ENCODE measurements around the gene CD7.

CD7 gene

GRCh38 chr17:82276938-82277337, 40.5 kb downstream of the CD7 start:
- WGBS, result 74% methylated on average over 5 of the region's 5 CpGs
- Histone ChIP-seq H3K4me3 (ENCODE audit: low read length) (no peak overlapping the region), H3K4me1 (ENCODE audit: insufficient read depth, low read length) (peaks cover 9% of the 10 kb centered on the region; the same call in 1 of the 2 replicates), H3K27me3 (ENCODE audit: insufficient read depth, low read length) (peaks cover 6% of the 10 kb centered on the region), H3K27ac (ENCODE audit: low read depth, low read length) (no peak overlapping the region), H3K9me3 (ENCODE audit: insufficient read depth, low read depth, low read length) (no peaks in the 10 kb centered on the region), H3K36me3 (ENCODE audit: insufficient read depth, low read length) (peaks cover under 1% of the 10 kb centered on the region; the same call in 1 of the 2 replicates), H3K9ac (ENCODE audit: low read depth, low read length) (no peak overlapping the region)

GRCh38 chr17:82275326-82275725, 42.1 kb downstream of the CD7 start:
- no peak overlapping the region for H3K9ac ChIP-seq (ENCODE audit: low read depth, low read length)
- H3K4me1 ChIP-seq (ENCODE audit: insufficient read depth, low read length), result peaks cover 9% of the 10 kb centered on the region; the same call in 1 of the 2 replicates
- no peak overlapping the region for H3K4me3 ChIP-seq (ENCODE audit: low read length)
- H3K27me3 ChIP-seq (ENCODE audit: insufficient read depth, low read length), result peaks cover 6% of the 10 kb centered on the region
- no peaks in the 10 kb centered on the region for H3K9me3 ChIP-seq (ENCODE audit: insufficient read depth, low read depth, low read length)
- H3K27ac ChIP-seq (ENCODE audit: low read depth, low read length), result no peak overlapping the region
- peaks cover 16% of the 10 kb centered on the region for H3K36me3 ChIP-seq (ENCODE audit: insufficient read depth, low read length)
- WGBS, result 94% methylated on average over 14 of the region's 14 CpGs

- Histone ChIP-seq H3K27ac (ENCODE audit: low read depth, low read length) (no peak overlapping the region), H3K36me3 (ENCODE audit: insufficient read depth, low read length) (peaks cover 21% of the 10 kb centered on the region), H3K9ac (ENCODE audit: low read depth, low read length) (peak overlapping the region; percentile 74), H3K27me3 (ENCODE audit: insufficient read depth, low read length) (peaks cover 6% of the 10 kb centered on the region), H3K4me1 (ENCODE audit: insufficient read depth, low read length) (peaks cover 9% of the 10 kb centered on the region; the same call in 1 of the 2 replicates), H3K4me3 (ENCODE audit: low read length) (peak overlapping the region; percentile 76), H3K9me3 (ENCODE audit: insufficient read depth, low read depth, low read length) (no peaks in the 10 kb centered on the region)
- 87% methylated on average over 27 of the region's 27 CpGs for WGBS
Observed at GRCh38 chr17:82274134-82275020, 43.0 kb downstream of the CD7 start.

- Histone ChIP-seq H3K27ac (ENCODE audit: low read depth, low read length) (peak within 1 kb of the TSS; percentile 98), H3K4me3 (ENCODE audit: low read length) (peak within 1 kb of the TSS; percentile 76), H3K27me3 (ENCODE audit: insufficient read depth, low read length) (peaks cover 6% of the 10 kb centered on the region), H3K9me3 (ENCODE audit: insufficient read depth, low read depth, low read length) (no peaks in the 10 kb centered on the region), H3K36me3 (ENCODE audit: insufficient read depth, low read length) (peaks cover 21% of the 10 kb centered on the region), H3K9ac (ENCODE audit: low read depth, low read length) (peak within 1 kb of the TSS; percentile 92), H3K4me1 (ENCODE audit: insufficient read depth, low read length) (peaks cover 3% of the 10 kb centered on the region; the same call in 1 of the 2 replicates)
- 4% methylated on average over 80 of the region's 80 CpGs for WGBS
Observed at GRCh38 chr17:82273327-82274133, 43.9 kb downstream of the CD7 start, which contains the start of gene CSNK1D. Gene CSNK1D, minus strand, starts transcription at chr17:82273700. Its CDS starts 319 bp downstream, at chr17:82273381.

- peaks cover 6% of the 10 kb centered on the region for H3K27me3 ChIP-seq (ENCODE audit: insufficient read depth, low read length)
- H3K4me3 ChIP-seq (ENCODE audit: low read length), result peak overlapping the region; percentile 76
- H3K9me3 ChIP-seq (ENCODE audit: insufficient read depth, low read depth, low read length), result no peaks in the 10 kb centered on the region
- under 1% methylated on average over 46 of the region's 57 CpGs for WGBS
- H3K27ac ChIP-seq (ENCODE audit: low read depth, low read length), result peak overlapping the region; percentile 98
- peaks cover 6% of the 10 kb centered on the region; the same call in 1 of the 2 replicates for H3K4me1 ChIP-seq (ENCODE audit: insufficient read depth, low read length)
- H3K36me3 ChIP-seq (ENCODE audit: insufficient read depth, low read length), result peaks cover 21% of the 10 kb centered on the region
- peak overlapping the region; percentile 92 for H3K9ac ChIP-seq (ENCODE audit: low read depth, low read length)
Observed at GRCh38 chr17:82272495-82273326, 44.7 kb downstream of the CD7 start.

GRCh38 chr17:82271401-82271800, 46.0 kb downstream of the CD7 start:
- H3K4me1 ChIP-seq (ENCODE audit: insufficient read depth, low read length), result peaks cover 6% of the 10 kb centered on the region; the same call in 1 of the 2 replicates
- H3K27ac ChIP-seq (ENCODE audit: low read depth, low read length), result no peak overlapping the region
- no peaks in the 10 kb centered on the region for H3K9me3 ChIP-seq (ENCODE audit: insufficient read depth, low read depth, low read length)
- peaks cover 28% of the 10 kb centered on the region for H3K36me3 ChIP-seq (ENCODE audit: insufficient read depth, low read length)
- peaks cover 6% of the 10 kb centered on the region for H3K27me3 ChIP-seq (ENCODE audit: insufficient read depth, low read length)
- WGBS, result 95% methylated on average over 6 of the region's 6 CpGs
- H3K9ac ChIP-seq (ENCODE audit: low read depth, low read length), result no peak overlapping the region
- no peak overlapping the region for H3K4me3 ChIP-seq (ENCODE audit: low read length)

- Histone ChIP-seq H3K27me3 (ENCODE audit: insufficient read depth, low read length) (peaks cover 6% of the 10 kb centered on the region), H3K4me1 (ENCODE audit: insufficient read depth, low read length) (peaks cover 6% of the 10 kb centered on the region; the same call in 1 of the 2 replicates), H3K9me3 (ENCODE audit: insufficient read depth, low read depth, low read length) (no peaks in the 10 kb centered on the region), H3K27ac (ENCODE audit: low read depth, low read length) (no peak overlapping the region), H3K9ac (ENCODE audit: low read depth, low read length) (no peak overlapping the region), H3K36me3 (ENCODE audit: insufficient read depth, low read length) (peaks cover 36% of the 10 kb centered on the region), H3K4me3 (ENCODE audit: low read length) (no peak overlapping the region)
- WGBS, result 96% methylated on average over 12 of the region's 12 CpGs
Observed at GRCh38 chr17:82270651-82271050, 46.8 kb downstream of the CD7 start.

- Histone ChIP-seq H3K9me3 (ENCODE audit: insufficient read depth, low read depth, low read length) (no peaks in the 10 kb centered on the region), H3K36me3 (ENCODE audit: insufficient read depth, low read length) (peaks cover 42% of the 10 kb centered on the region), H3K9ac (ENCODE audit: low read depth, low read length) (no peak overlapping the region), H3K27ac (ENCODE audit: low read depth, low read length) (no peak overlapping the region), H3K4me3 (ENCODE audit: low read length) (no peak overlapping the region), H3K27me3 (ENCODE audit: insufficient read depth, low read length) (peaks cover 3% of the 10 kb centered on the region), H3K4me1 (ENCODE audit: insufficient read depth, low read length) (peaks cover 6% of the 10 kb centered on the region; the same call in 1 of the 2 replicates)
- WGBS, result 95% methylated on average over 13 of the region's 13 CpGs
Observed at GRCh38 chr17:82269882-82270500, 47.4 kb downstream of the CD7 start.

GRCh38 chr17:82269138-82269881, 48.1 kb downstream of the CD7 start:
- Histone ChIP-seq H3K27me3 (ENCODE audit: insufficient read depth, low read length) (no peaks in the 10 kb centered on the region; the same call in 1 of the 2 replicates), H3K9me3 (ENCODE audit: insufficient read depth, low read depth, low read length) (no peaks in the 10 kb centered on the region), H3K4me1 (ENCODE audit: insufficient read depth, low read length) (peaks cover 6% of the 10 kb centered on the region; the same call in 1 of the 2 replicates), H3K4me3 (ENCODE audit: low read length) (no peak overlapping the region), H3K27ac (ENCODE audit: low read depth, low read length) (no peak overlapping the region), H3K36me3 (ENCODE audit: insufficient read depth, low read length) (peaks cover 48% of the 10 kb centered on the region), H3K9ac (ENCODE audit: low read depth, low read length) (no peak overlapping the region)
- WGBS, result 90% methylated on average over 10 of the region's 10 CpGs
